ENCODE results near the gene PNKP.

The PNKP gene

DNA sequence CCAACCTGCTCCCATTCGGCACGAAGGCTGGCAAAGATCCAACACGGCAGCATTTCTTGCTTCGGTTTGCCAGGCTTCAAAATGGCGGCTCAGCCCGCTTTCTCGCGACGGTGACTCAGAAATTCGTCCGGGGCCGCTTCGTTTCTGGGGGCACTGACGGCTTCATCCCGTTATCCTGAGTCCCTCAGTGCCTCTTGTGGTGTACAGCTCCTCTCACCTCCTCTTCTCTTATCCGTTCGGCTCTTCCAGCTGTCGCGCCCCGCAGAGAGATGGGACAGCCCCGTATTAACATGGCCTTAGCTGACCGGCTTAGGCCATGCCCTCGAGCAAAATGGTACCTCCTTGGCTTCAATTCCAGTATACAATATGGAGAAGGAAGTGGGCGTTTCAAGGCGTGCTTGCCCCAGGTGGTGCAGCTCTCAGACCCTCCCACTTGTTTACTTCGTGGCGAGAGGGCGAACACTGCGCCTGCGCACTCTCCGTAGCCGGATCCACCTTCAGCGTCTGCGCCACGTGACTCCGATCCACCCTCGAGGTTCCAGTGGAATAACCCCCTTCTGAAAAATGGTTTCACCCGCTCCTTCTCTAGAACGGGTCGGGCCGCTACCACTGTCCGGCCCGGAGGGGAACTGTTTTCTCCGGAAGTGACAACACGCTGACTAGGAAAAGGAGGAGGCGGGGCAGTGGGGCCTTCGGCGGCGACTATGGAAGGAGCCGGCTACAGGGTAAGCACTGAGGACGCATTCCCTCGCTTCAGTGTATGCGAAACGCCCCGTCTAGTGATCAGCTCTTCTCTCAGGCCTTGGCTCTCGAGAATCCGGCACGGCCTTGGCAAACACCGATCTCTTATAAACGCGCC is 9.9 kb upstream of the PNKP start, which contains the start of the genes AKT1S1 and TBC1D17 (continued):
- TF ChIP-seq TRIM28 (IDR thresholded peaks at IDR 0.05; ENCODE audit: borderline replicate concordance, low read length) (no peak), ZEB2 (tag by site-specific recombination; IDR thresholded peaks at IDR 0.05) (no peak; the same call in 1 of the 2 replicates), ZNF768 (tag by site-specific recombination; IDR thresholded peaks at IDR 0.05) (no peak), ZFP69B (tag by site-specific recombination; IDR thresholded peaks at IDR 0.05) (0 out of 2 replicates have a peak, but pooled peaks have one; percentile 20), ZNF548 (tag by site-specific recombination; IDR thresholded peaks at IDR 0.05) (no peak), SETDB1 (IDR thresholded peaks at IDR 0.05; ENCODE audit: insufficient read length, low read length) (no peak), YY1 (tag by site-specific recombination; IDR thresholded peaks at IDR 0.05) (peak; percentile 87), ZNF560 (tag by site-specific recombination; IDR thresholded peaks at IDR 0.05; ENCODE audit: borderline replicate concordance) (no peak), ZNF223 (tag by site-specific recombination; IDR thresholded peaks at IDR 0.05) (peak; percentile 79), HOXA7 (CRISPR knock-in tag; IDR thresholded peaks at IDR 0.05; ENCODE audit: borderline replicate concordance) (no peak), ZNF292 (tag by site-specific recombination; IDR thresholded peaks at IDR 0.05; ENCODE audit: borderline replicate concordance, low read depth) (no peak), ZNF211 (tag by site-specific recombination; IDR thresholded peaks at IDR 0.05; ENCODE audit: low read depth) (no peak), ZNF610 (tag by site-specific recombination; IDR thresholded peaks at IDR 0.05; ENCODE audit: borderline replicate concordance) (peak; percentile 14; the same call in 1 of the 2 replicates), ZNF701 (tag by site-specific recombination; IDR thresholded peaks at IDR 0.05) (no peak), ZNF549 (tag by site-specific recombination; IDR thresholded peaks at IDR 0.05) (no peak), ZNF416 (tag by site-specific recombination; IDR thresholded peaks at IDR 0.05) (no peak), ZNF354C (tag by site-specific recombination; IDR thresholded peaks at IDR 0.05; ENCODE audit: borderline replicate concordance, low read depth) (no peak), ZNF658 (tag by site-specific recombination; IDR thresholded peaks at IDR 0.05) (no peak), ZNF366 (tag by site-specific recombination; conservative IDR thresholded peaks at IDR 0.05) (peak; percentile 25; the same call in 1 of the 2 replicates), ZNF423 (tag by site-specific recombination; IDR thresholded peaks at IDR 0.05) (no peak), ZNF664 (tag by site-specific recombination; IDR thresholded peaks at IDR 0.05) (0 out of 2 replicates have a peak, but pooled peaks have one; percentile 7), ZNF202 (tag by site-specific recombination; IDR thresholded peaks at IDR 0.05; ENCODE audit: borderline replicate concordance) (no peak), ZXDB (tag by site-specific recombination; IDR thresholded peaks at IDR 0.05) (peak; percentile 86), ZNF335 (tag by site-specific recombination; conservative IDR thresholded peaks at IDR 0.05) (peak; percentile 93), BCL11B (tag by site-specific recombination; IDR thresholded peaks at IDR 0.05; ENCODE audit: low read depth) (peak; percentile 55; the same call in 1 of the 2 replicates), ZSCAN16 (tag by site-specific recombination; IDR thresholded peaks at IDR 0.05) (no peak), ZBTB21 (tag by site-specific recombination; IDR thresholded peaks at IDR 0.05) (peak; percentile 76), ZNF623 (tag by site-specific recombination; IDR thresholded peaks at IDR 0.05) (no peak; the same call in 1 of the 2 replicates), SP7 (tag by site-specific recombination; IDR thresholded peaks at IDR 0.05) (peak; percentile 40), SP3 (tag by site-specific recombination; IDR thresholded peaks at IDR 0.05) (peak; percentile 97), ZNF510 (tag by site-specific recombination; IDR thresholded peaks at IDR 0.05; ENCODE audit: insufficient replicate concordance) (no peak), GLIS2 (tag by site-specific recombination; IDR thresholded peaks at IDR 0.05) (no peak), ZFP41 (tag by site-specific recombination; IDR thresholded peaks at IDR 0.05; ENCODE audit: borderline replicate concordance) (no peak), GLI2 (tag by site-specific recombination; IDR thresholded peaks at IDR 0.05; ENCODE audit: borderline replicate concordance, low read depth) (no peak)
- TF ChIP-seq, protein P1, sequence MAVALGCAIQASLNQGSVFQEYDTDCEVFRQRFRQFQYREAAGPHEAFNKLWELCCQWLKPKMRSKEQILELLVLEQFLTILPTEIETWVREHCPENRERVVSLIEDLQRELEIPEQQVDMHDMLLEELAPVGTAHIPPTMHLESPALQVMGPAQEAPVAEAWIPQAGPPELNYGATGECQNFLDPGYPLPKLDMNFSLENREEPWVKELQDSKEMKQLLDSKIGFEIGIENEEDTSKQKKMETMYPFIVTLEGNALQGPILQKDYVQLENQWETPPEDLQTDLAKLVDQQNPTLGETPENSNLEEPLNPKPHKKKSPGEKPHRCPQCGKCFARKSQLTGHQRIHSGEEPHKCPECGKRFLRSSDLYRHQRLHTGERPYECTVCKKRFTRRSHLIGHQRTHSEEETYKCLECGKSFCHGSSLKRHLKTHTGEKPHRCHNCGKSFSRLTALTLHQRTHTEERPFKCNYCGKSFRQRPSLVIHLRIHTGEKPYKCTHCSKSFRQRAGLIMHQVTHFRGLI (tag by site-specific recombination; IDR thresholded peaks at IDR 0.05) = no peak
- TF ChIP-seq, protein P2, sequence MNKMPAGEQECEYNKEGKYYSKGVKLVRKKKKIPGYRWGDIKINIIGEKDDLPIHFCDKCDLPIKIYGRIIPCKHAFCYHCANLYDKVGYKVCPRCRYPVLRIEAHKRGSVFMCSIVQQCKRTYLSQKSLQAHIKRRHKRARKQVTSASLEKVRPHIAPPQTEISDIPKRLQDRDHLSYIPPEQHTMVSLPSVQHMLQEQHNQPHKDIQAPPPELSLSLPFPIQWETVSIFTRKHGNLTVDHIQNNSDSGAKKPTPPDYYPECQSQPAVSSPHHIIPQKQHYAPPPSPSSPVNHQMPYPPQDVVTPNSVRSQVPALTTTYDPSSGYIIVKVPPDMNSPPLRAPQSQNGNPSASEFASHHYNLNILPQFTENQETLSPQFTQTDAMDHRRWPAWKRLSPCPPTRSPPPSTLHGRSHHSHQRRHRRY (tag by site-specific recombination; IDR thresholded peaks at IDR 0.05) = no peak
- TF ChIP-seq, protein P3, sequence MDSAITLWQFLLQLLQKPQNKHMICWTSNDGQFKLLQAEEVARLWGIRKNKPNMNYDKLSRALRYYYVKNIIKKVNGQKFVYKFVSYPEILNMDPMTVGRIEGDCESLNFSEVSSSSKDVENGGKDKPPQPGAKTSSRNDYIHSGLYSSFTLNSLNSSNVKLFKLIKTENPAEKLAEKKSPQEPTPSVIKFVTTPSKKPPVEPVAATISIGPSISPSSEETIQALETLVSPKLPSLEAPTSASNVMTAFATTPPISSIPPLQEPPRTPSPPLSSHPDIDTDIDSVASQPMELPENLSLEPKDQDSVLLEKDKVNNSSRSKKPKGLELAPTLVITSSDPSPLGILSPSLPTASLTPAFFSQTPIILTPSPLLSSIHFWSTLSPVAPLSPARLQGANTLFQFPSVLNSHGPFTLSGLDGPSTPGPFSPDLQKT (IDR thresholded peaks at IDR 0.05; ENCODE audit: borderline replicate concordance, low read depth, low read length) = peak; percentile 50; the same call in 1 of the 2 replicates
- TF ChIP-seq, protein P4, sequence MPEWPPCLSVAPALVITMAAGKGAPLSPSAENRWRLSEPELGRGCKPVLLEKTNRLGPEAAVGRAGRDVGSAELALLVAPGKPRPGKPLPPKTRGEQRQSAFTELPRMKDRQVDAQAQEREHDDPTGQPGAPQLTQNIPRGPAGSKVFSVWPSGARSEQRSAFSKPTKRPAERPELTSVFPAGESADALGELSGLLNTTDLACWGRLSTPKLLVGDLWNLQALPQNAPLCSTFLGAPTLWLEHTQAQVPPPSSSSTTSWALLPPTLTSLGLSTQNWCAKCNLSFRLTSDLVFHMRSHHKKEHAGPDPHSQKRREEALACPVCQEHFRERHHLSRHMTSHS (tag by site-specific recombination; IDR thresholded peaks at IDR 0.05) = no peak

Measured in HEK293 (cell line).